HG03060 (cell line): ENCODE data around the gene SETD3.

Experiments used
- ATAC-seq: cut with Tn5 transposase; IDR thresholded peaks from one replicate; pipeline ENCODE4 v1.9.1; 2021; ENCODE audit warnings: low read depth, moderate number of reproducible peaks; ENCODE audit not compliant: unreplicated experiment

Gene SETD3

DNA sequence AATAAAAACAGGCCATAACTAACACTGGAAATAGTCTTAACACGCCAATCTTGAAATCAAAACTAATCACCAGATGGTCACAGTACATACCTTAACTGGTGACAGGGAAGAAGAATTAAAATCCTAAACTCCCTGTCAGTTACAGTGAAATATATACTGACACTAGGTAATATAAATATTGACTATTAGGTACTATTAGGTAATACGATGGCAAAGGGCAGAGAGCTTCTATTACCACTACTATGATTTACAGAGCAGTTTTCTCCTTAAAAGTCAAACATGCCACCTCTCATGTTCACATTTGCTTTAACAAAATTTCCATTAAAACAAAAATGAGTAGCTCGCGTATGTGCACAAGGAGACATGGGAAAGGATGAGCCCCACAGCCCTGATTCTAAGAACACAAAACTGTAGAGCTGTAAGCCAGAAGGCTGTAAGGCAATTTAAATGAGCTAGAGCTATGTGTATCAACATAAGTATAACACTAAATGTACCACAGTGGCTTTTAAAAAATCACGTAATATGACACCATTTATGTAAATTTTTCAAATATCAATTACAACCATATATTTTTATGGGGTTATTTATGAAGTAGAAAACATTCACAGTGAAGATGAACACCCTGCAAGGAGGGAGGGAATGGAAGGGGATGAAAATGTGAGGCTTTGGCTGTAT, 19.1 kb downstream of the SETD3 start:
- ATAC-seq = no peak

DNA sequence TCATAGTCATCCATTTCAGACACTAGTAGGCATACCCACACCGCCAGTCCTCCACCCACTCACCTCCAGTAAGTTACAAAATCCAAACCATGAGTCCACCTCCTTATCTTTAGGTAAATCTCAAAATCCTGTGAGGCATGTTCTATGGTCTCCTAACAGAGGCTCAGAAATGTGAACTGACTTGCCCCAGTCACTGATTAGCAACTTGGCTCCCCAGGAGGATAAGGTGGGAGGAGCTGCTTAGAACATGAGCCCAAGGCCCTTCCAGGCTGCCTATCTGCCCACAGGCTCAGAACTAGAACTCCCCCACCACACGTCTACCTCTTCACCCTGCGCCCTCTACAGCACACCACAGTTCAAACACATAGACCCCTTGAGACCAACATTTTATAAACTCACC, 19.9 kb downstream of the SETD3 start:
- no peak for ATAC-seq

- no peak for ATAC-seq
Observed at GRCh38 chr14:99459481-99460100, 21.1 kb downstream of the SETD3 start.

DNA sequence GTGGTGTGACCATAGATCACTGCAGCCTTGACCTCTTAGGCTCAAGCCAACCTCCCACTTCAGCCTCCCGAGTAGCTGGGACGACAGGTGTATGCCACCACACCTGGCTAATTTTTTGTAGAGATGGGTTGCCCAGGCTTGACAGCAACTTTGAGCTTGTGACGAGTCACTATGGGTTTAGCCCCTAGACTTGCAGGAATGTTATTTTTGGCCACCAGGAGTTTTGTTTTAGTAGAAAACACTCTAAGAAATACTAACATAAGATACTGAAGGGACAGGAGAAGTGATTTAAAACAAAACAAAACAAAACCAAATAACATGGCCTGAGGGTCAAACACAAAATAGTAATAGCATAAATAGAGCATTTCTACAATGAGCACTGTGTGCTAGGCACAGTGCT, 26.4 kb downstream of the SETD3 start:
- no peak for ATAC-seq

GRCh38 chr14:99452968-99453367, 27.7 kb downstream of the SETD3 start:
- no peak for ATAC-seq

- ATAC-seq = no peak
Observed at GRCh38 chr14:99451234-99451633, 29.4 kb downstream of the SETD3 start.

GRCh38 chr14:99450266-99450665, 30.4 kb downstream of the SETD3 start:
- no peak for ATAC-seq

- no peak for ATAC-seq
Observed at GRCh38 chr14:99447739-99448138, 32.9 kb downstream of the SETD3 start.

DNA sequence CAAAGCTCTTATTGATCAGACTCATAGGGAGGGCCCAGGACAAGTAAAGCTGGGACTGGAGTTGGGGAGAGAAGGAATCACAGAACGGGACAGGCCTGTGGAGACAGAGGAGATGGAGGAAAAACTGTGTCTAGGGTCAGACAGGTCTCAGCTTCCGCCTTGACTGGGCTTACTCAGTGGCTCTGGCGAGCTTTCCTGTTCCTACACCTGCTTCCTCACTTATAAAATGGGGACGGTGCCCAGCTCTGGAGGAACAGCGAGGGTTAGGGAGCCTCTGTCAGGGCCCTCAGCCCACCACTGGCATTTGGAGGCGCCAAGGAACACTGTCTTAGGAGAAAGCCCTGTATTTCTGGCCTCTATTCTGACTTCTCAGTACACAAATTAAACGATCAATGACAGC, 34.7 kb downstream of the SETD3 start:
- ATAC-seq = no peak

DNA sequence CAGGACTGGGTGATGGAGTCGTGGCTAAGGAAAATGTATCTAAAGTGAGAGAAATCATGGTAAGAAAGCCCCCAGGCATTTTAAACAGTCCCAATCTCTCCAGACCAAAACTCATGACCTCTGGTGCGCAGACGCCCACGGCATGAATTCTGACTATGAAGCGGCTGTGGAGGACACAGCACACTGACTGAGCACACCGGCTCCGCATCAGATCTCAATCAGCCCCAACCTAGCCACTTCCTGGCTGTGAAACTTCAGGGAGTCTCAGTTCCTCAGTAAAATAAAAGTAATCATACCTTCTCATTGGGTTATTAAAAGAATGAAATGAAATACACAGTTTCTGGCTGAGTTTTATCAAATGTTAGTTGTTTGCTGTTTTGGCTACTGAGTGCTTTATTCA, 38.7 kb downstream of the SETD3 start:
- no peak for ATAC-seq

DNA sequence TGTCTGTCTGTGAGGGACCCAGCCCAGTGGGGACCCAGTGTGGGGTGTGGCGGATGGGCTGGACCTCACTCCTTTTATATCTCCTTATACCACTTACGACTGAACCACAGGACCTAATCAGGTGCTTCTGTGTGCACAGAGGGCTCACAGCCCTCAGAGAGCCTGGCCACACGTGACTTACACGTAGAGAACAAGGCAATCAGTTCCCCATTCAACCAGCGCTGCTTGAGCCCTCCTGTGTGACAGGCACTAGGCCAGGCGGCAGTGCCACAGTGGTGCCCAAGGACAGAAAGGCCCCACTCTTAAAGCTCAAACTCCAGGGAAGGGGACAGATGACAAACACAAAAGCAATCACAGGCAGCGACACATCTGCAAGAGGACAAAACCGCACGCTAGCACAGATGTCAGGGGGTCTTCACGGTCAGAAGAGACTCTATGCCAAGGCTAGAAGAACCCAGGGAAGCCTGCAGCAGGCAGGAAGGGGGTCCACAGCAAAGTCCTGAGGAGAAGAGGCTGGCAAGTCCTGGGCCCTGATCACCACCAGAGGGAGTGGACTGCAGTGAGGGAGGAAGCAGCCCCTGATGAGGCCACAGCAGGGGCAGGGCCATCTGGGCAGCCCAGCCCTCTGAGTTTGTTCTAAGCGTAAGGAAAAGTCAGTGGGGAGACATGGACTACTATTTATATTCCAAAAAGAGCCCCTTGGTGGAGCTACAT, 39.3 kb downstream of the SETD3 start:
- no peak for ATAC-seq

- no peak for ATAC-seq
Observed at GRCh38 chr14:99440278-99440677, 40.4 kb downstream of the SETD3 start.

- ATAC-seq = no peak
Observed at GRCh38 chr14:99437706-99438105, 43.0 kb downstream of the SETD3 start.

DNA sequence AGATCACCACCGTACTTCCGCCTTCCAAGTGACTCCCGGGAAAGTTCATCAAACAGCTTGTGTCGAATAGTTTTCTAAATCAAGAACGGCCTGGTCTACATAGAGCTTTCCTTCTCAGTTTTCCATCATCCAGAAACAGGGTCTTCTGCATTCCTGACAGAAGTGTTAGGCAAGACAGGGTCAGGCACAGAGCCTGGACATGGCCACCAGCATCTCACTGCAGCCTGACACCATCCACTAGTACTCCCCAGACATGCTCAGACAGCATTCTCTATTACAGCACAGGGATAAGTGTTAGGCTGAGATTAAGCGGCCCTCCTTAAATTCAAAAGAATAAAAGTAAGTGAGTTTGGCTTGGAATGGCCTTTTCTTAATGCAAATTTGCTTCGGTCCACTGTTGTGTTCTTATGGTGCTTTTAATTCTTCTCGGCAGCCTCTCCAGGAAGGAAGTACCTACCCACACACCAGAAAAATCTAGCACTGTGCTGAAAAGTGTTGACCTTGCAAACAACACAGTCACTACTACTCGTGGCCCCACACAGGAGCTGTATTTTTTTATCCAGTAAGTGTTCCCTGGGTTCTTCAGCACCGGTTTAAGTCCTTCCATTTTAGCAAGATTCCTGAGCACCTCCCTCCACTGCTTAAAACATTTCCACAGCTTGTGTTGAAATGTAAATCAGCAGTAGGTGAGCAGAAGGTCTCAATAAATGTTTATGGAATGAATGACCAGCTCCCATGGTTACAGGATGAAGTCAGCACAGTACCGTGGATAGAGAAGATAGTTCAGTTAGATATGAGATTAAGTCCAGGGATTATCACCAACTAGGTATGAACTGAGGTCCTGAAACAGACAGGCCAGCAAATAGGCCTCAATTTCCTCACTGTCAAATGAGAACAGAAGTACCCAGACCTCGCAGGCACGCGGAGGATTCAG, 44.1 kb downstream of the SETD3 start:
- ATAC-seq = no peak

DNA sequence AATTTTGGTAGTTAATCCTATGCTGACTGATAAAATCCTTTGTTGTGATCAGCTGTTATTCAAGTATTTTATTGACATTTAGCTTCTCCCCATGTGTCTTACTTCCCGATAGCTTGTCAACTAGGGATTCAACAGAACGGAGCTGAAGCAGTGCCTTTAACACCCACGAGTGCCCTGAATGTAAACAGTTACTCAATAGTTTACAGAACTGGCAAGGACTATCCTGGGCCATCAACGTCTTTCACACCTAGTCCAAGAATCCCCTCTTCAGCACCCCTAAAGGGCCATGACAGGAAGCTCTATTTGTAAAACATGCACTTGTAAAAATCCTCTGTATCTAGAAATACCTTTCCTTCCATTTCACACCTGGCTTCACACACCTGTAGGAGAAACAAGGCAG, 45.3 kb downstream of the SETD3 start:
- no peak for ATAC-seq

GRCh38 chr14:99432485-99432884, 48.2 kb downstream of the SETD3 start:
- ATAC-seq = no peak

- no peak for ATAC-seq
Observed at GRCh38 chr14:99431986-99432385, 48.7 kb downstream of the SETD3 start.

GRCh38 chr14:99430491-99430890, 50.2 kb downstream of the SETD3 start:
- no peak for ATAC-seq

GRCh38 chr14:99427632-99428300, 52.9 kb downstream of the SETD3 start:
- ATAC-seq = no peak

DNA sequence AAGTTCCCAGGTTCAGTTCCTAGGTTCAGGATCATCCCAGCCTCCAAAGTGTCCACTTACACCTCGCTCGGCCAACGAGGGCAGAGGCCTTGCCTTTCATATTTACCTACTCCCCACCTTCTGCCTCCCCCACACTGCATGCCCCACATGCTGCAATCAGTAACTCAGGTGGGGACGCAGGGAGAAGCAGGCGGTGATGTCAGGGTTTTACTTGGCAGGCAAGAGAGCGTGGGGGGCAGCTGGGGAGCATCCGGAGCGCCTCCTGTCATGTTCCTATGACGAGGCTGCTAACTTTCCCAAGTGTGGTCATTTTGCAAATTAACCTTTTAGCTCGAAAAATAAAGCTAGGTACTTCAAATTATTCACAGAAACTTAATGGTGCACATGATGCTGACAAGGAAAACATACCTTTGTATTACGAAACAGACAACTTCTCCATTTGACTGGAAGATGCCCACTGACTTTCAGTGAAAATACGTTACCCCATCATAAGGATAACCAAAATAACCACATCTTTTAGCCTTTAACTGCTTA, 53.8 kb downstream of the SETD3 start:
- ATAC-seq = no peak
